Neural cell (in vitro differentiated cells): ENCODE measurements around the gene SEC23IP. TPM values are rescaled to one million over a fixed set of nuclear protein-coding genes. Genes with fewer than 3 reads are reported as not detected.

Experiments
- H2AFZ ChIP-seq: fragments of 200-600, 300-800 bp; sonication (generic), shearing (Covaris generic); 2 replicates; pipeline ENCODE4 v1.6.0; 2014; ENCODE audit warnings: low read depth, mild to moderate bottlenecking, antibody characterized with exemption, low read length, moderate library complexity
- H3F3A ChIP-seq: fragments of 200-600 bp; shearing (Covaris generic); 2 replicates; pipeline ENCODE4 v1.6.1; 2016; ENCODE audit warnings: mild to moderate bottlenecking, moderate library complexity, mixed read lengths, antibody characterized with exemption, low read length; ENCODE audit not compliant: insufficient read depth, poor library complexity, severe bottlenecking
- H3K27ac ChIP-seq: fragments of 200-600, 300-800 bp; sonication (generic), shearing (Covaris generic); 2 replicates; pipeline ENCODE4 v1.5.1; 2014; ENCODE audit warnings: mild to moderate bottlenecking, low read length, moderate library complexity
- H3K27me3 ChIP-seq: fragments of 300-800, 200-600 bp; sonication (generic), shearing (Covaris generic); 2 replicates; pipeline ENCODE4 v1.6.0; 2014; ENCODE audit warnings: mild to moderate bottlenecking, low read depth, low read length, moderate library complexity; ENCODE audit not compliant: insufficient read depth
- H3K36me3 ChIP-seq: fragments of 300-800, 200-600 bp; sonication (generic), shearing (Covaris generic); 2 replicates; pipeline ENCODE4 v1.5.1; 2014; ENCODE audit warnings: mild to moderate bottlenecking, antibody characterized with exemption, low read length, moderate library complexity; ENCODE audit not compliant: insufficient read depth
- H3K4me2 ChIP-seq: fragments of 300-800, 200-600 bp; sonication (generic), shearing (Covaris generic); 2 replicates; pipeline ENCODE4 v1.6.0; 2014; ENCODE audit warnings: mild to moderate bottlenecking, low read length
- H3K4me3 ChIP-seq: fragments of 300-800, 200-600 bp; sonication (generic), shearing (Covaris generic); 2 replicates; pipeline ENCODE4 v1.5.1; 2014; ENCODE audit warnings: mild to moderate bottlenecking, low read length, moderate library complexity
- H3K79me2 ChIP-seq: fragments of 200-600 bp; shearing (Covaris generic); replicated peaks from 2 replicates; pipeline ENCODE4 v1.6.0; 2014; ENCODE audit warnings: mild to moderate bottlenecking, low read length, moderate library complexity; ENCODE audit not compliant: insufficient read depth
- H3K9ac ChIP-seq: fragments of 300-800, 200-600 bp; sonication (generic), shearing (Covaris generic); 2 replicates; pipeline ENCODE4 v1.6.1; 2016; ENCODE audit warnings: mild to moderate bottlenecking, low read length, mixed read lengths
- H3K9me2 ChIP-seq: fragments of 200-600 bp; shearing (Covaris generic); 2 replicates; pipeline ENCODE4 v1.6.1; 2016; ENCODE audit warnings: mild to moderate bottlenecking, low read length, mixed read lengths; ENCODE audit not compliant: insufficient read depth
- H3K9me3 ChIP-seq: fragments of 200-600, 300-800 bp; sonication (generic), shearing (Covaris generic); 2 replicates; pipeline ENCODE4 v1.6.1; 2016; ENCODE audit warnings: mild to moderate bottlenecking, mixed run types, low read length, moderate library complexity, mixed read lengths
- H4K20me1 ChIP-seq: fragments of 200-600 bp; shearing (Covaris generic); 2 replicates; pipeline ENCODE4 v1.6.1; 2016; ENCODE audit warnings: mild to moderate bottlenecking, mixed run types; ENCODE audit not compliant: insufficient read depth
- CTCF ChIP-seq: fragments of 450-650 bp; IDR thresholded peaks from 2 replicates; pipeline ENCODE4 v1.5.1; 2014; ENCODE audit warnings: antibody characterized with exemption, mild to moderate bottlenecking, moderate library complexity; ENCODE audit not compliant: poor library complexity, severe bottlenecking
- EP300 ChIP-seq: fragments of 450-650 bp; conservative IDR thresholded peaks from 2 replicates; pipeline ENCODE4 v1.6.1; 2014; ENCODE audit warnings: antibody characterized with exemption, mild to moderate bottlenecking, moderate library complexity; ENCODE audit not compliant: poor library complexity, severe bottlenecking
- EZH2 ChIP-seq: fragments of 200-600, 300-800 bp; shearing (Covaris generic), sonication (generic); IDR thresholded peaks from 2 replicates; pipeline ENCODE4 v1.6.1; 2014; ENCODE audit warnings: antibody characterized with exemption, low read length, borderline replicate concordance, mild to moderate bottlenecking; ENCODE audit not compliant: insufficient read depth, poor library complexity, severe bottlenecking
- MXI1 ChIP-seq: fragments of 450-650 bp; conservative IDR thresholded peaks from 2 replicates; pipeline ENCODE4 v1.6.1; 2014; ENCODE audit warnings: antibody characterized with exemption, mild to moderate bottlenecking; ENCODE audit not compliant: poor library complexity, severe bottlenecking
- POLR2AphosphoS5 ChIP-seq: IDR thresholded peaks from 2 replicates; pipeline ENCODE4 v1.6.1; 2012
- RAD21 ChIP-seq: fragments of 450-650 bp; conservative IDR thresholded peaks from 2 replicates; pipeline ENCODE4 v1.6.1; 2014; ENCODE audit warnings: antibody characterized with exemption, mild to moderate bottlenecking, moderate library complexity
- REST ChIP-seq: IDR thresholded peaks from 2 replicates; pipeline ENCODE4 v1.6.1; 2012; ENCODE audit warnings: borderline replicate concordance
- SMC3 ChIP-seq: fragments of 450-650 bp; conservative IDR thresholded peaks from 2 replicates; pipeline ENCODE4 v1.6.1; 2014; ENCODE audit warnings: antibody characterized with exemption, mild to moderate bottlenecking, moderate library complexity; ENCODE audit not compliant: poor library complexity
- TAF1 ChIP-seq: IDR thresholded peaks from 2 replicates; pipeline ENCODE4 v1.6.1; 2012; ENCODE audit warnings: low read depth
- polyA plus RNA-seq: library from polyadenylated mRNA; depleted of rRNA; stranded (reverse); fragments of >200 nt; gene quantifications from 2 replicates; pipeline ENCODE4 v1.2.3, GENCODE V29; 2014

SEC23IP gene
- polyA plus RNA-seq, 1 donor from 2014 or later: 13.8 TPM

GRCh38 chr10:119932631-119933030 lies 40.1 kb downstream of the SEC23IP start:
- no peak overlapping the region for H3K27ac ChIP-seq
- no peaks in the 10 kb centered on the region for H3K27me3 ChIP-seq
- H2AFZ ChIP-seq: no peak overlapping the region
- no peaks in the 10 kb centered on the region for H4K20me1 ChIP-seq
- H3K4me3 ChIP-seq: no peak overlapping the region
- H3K4me2 ChIP-seq: no peak overlapping the region
- TF ChIP-seq POLR2AphosphoS5 (no peak), REST (no peak), EP300 (no peak), CTCF (no peak), RAD21 (no peak), EZH2 (no peak), SMC3 (no peak), MXI1 (no peak), TAF1 (no peak)
- no peaks in the 10 kb centered on the region for H3K9me3 ChIP-seq
- no peaks in the 10 kb centered on the region for H3K9me2 ChIP-seq
- no peaks in the 10 kb centered on the region for H3F3A ChIP-seq
- peaks cover 5% of the 10 kb centered on the region for H3K36me3 ChIP-seq
- no peak overlapping the region for H3K9ac ChIP-seq
- H3K79me2 ChIP-seq: no peaks in the 10 kb centered on the region

GRCh38 chr10:119933179-119933578 lies 40.6 kb downstream of the SEC23IP start:
- H4K20me1 ChIP-seq: no peaks in the 10 kb centered on the region
- H3K27me3 ChIP-seq: no peaks in the 10 kb centered on the region
- TF ChIP-seq MXI1 (no peak), RAD21 (peak; percentile 95), CTCF (peak; percentile 90), POLR2AphosphoS5 (no peak), SMC3 (peak; percentile 91)
- no peak overlapping the region for H3K4me3 ChIP-seq
- H3K27ac ChIP-seq: no peak overlapping the region
- no peak overlapping the region for H3K9ac ChIP-seq
- H3K4me2 ChIP-seq: peak overlapping the region; percentile 18
- no peaks in the 10 kb centered on the region for H3K79me2 ChIP-seq
- peaks cover 5% of the 10 kb centered on the region for H3K36me3 ChIP-seq
- no peaks in the 10 kb centered on the region for H3K9me3 ChIP-seq
- H2AFZ ChIP-seq: no peak overlapping the region
- no peaks in the 10 kb centered on the region for H3F3A ChIP-seq
- no peaks in the 10 kb centered on the region for H3K9me2 ChIP-seq
